ENCODE results near the gene STX12.

The STX12 gene

DNA sequence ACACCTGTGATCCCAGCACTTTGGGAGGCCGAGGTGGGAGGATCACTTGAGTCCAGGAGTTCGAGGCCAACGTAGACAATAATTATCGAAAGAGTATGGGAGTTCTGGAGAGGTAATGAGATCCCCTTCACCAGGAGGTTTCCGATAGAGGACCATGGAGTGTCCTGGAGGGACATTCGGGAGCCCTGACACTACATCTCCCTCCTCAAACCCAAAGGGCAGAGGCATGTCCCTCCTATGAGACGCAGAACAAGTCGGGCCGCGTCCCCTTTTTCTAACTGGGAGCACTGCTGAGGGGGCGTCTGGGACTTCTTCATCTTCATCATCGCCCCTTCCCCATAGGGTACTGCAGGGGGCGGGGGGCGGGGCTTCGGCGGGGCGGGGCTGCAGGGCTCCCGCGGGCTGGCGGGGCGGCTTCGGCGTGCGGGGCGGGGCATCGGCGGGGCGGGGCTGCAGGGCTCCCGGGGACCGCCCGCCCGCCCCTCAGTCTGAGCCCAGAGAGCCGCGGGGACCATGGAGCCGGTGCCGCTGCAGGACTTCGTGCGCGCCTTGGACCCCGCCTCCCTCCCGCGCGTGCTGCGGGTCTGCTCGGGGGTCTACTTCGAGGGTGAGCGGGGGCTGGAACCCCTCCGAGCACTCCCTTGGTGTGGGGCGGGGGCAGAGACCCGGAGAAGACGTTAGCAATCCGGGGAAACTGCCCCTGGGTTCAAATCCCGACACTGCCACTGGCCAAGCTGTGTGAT lies 99.2 kb downstream of the STX12 start, which contains the start of gene THEMIS2:
THEMIS2 (plus strand) TSS at position 486 of the 743 bp plus-strand sequence; CDS start at position 514, 28 bp downstream.
- DNase-seq, result no peak

DNA sequence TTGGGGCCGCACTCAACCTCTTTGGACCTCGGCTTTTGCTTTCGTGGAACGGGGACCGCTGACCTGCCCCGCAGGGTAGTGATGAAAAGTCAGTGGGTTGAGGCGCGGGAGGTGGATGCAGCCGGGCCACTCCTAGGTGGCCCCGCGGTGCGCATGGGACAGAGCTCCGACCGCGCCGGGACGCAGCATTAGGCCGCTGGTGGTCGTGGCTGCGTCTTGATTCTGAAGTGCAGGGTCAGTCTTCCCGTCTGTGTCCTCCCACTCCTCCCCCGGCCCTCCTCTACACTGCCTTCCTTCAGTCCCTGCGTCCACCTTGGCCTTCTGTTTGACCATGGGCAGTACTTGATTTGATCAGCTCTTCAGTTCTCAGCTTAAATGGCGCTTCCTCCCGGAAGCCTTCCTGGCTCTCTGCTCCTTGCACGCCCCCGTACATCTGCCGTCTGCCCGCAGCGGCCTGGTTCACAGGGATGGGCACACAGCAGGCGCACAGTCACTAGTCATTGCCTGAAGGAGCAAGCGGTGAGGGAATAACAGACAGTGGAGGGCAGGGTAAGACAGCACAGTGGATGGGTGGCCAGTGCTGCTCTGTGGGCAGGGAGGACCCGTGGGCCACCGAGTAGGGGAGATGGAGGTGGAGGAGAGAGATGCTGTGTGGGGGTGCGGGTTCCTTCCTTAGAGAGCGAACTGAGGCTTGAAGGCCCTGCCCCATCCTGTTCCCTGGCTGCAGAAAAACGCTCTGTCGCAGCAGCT lies 100.0 kb downstream of the STX12 start:
- DNase-seq, result no peak

DNA sequence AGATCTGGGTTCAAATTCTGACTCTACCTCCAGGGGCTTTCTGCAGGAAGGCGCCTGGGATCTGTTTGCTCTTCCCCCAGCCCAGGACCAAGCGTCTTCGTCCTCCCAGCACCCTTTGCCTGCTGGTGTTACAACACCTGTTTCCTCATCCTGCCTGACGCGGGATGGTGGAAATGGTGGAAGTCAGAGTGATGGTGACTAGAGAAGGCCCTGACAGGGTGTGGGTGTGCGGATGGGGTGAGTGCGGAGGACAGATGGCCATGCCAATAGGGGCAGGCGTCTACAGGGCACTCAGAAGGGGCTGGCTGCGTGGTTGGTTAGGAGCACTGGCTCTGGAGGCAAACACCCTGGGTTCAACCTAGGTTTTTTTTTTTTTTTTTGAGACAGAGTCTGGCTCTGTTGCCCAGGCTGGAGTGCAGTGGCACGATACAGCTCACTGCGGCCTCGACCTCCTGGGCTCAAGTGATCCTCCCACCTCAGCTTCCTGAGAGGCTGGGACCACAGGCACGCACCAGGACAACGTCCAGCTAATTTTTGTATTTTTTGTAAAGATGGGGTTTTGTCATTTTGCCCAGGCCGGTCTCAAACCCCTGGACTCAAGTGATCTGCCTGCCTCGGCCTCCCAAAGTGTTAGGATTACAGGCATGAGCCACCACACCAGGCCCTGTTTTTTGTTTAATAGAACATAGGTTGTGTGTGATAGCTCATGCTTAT lies 100.8 kb downstream of the STX12 start:
- DNase-seq, result no peak

Measured in NCI-H446 (cell line).